OCI-LY3 (cell line): Measurements from ENCODE around the gene RERE.

ENCODE experiments used
- H2AFZ ChIP-seq: fragments of 200-600, 300-600 bp; shearing (Covaris generic); 2 replicates; pipeline ENCODE4 v1.6.0; 2014; ENCODE audit warnings: antibody characterized with exemption, low read depth, low read length
- H3K27ac ChIP-seq: fragments of 200-600, 300-600 bp; sonication (generic); 2 replicates; pipeline ENCODE4 v1.5.1; 2014; ENCODE audit warnings: mild to moderate bottlenecking, low read length, moderate library complexity, mixed read lengths
- H3K27me3 ChIP-seq: fragments of 200-600, 300-600 bp; sonication (generic); 2 replicates; pipeline ENCODE4 v1.6.1; 2014; ENCODE audit warnings: low read depth, low read length, mixed read lengths
- H3K36me3 ChIP-seq: fragments of 200-600, 300-600 bp; sonication (generic); replicated peaks from 2 replicates; pipeline ENCODE3; 2014; ENCODE audit warnings: low read depth, low read length, mixed read lengths
- H3K4me1 ChIP-seq: fragments of 300-600, 200-600 bp; sonication (generic); 2 replicates; pipeline ENCODE4 v1.6.1; 2014; ENCODE audit warnings: low read length, mixed read lengths
- H3K4me2 ChIP-seq: fragments of 200-600, 300-600 bp; sonication (generic); 2 replicates; pipeline ENCODE4 v1.6.1; 2014; ENCODE audit warnings: low read length, mixed read lengths
- H3K4me3 ChIP-seq: fragments of 300-600, 200-600 bp; sonication (generic); 2 replicates; pipeline ENCODE4 v1.5.1; 2014; ENCODE audit warnings: antibody characterized with exemption, mild to moderate bottlenecking, low read length, moderate library complexity
- H3K79me2 ChIP-seq: fragments of 300-600, 200-600 bp; shearing (Covaris generic); 2 replicates; pipeline ENCODE4 v1.6.1; 2014; ENCODE audit warnings: mild to moderate bottlenecking, low read length, mixed read lengths
- H3K9ac ChIP-seq: fragments of 300-600, 200-600 bp; shearing (Covaris generic); 2 replicates; pipeline ENCODE4 v1.6.0; 2014; ENCODE audit warnings: mild to moderate bottlenecking, low read length, moderate library complexity
- H3K9me3 ChIP-seq: fragments of 200-600, 300-600 bp; shearing (Covaris generic); 2 replicates; pipeline ENCODE4 v1.6.1; 2014; ENCODE audit warnings: low read length, mixed read lengths; ENCODE audit not compliant: insufficient read depth
- H4K20me1 ChIP-seq: fragments of 200-600, 300-600 bp; sonication (generic); 2 replicates; pipeline ENCODE4 v1.6.1; 2016; ENCODE audit warnings: low read length, mixed read lengths; ENCODE audit not compliant: insufficient read depth
- CTCF ChIP-seq: fragments of 200-600, 300-600 bp; sonication (generic); IDR thresholded peaks from 2 replicates; pipeline ENCODE4 v1.5.1; 2014; ENCODE audit warnings: antibody characterized with exemption, low read length, low read depth
- EZH2phosphoT487 ChIP-seq: fragments of 200-600 bp; shearing (Covaris generic); IDR thresholded peaks from 2 replicates; pipeline ENCODE4 v1.6.1; 2018; ENCODE audit warnings: antibody characterized with exemption, mixed run types, low read depth

RERE gene

DNA sequence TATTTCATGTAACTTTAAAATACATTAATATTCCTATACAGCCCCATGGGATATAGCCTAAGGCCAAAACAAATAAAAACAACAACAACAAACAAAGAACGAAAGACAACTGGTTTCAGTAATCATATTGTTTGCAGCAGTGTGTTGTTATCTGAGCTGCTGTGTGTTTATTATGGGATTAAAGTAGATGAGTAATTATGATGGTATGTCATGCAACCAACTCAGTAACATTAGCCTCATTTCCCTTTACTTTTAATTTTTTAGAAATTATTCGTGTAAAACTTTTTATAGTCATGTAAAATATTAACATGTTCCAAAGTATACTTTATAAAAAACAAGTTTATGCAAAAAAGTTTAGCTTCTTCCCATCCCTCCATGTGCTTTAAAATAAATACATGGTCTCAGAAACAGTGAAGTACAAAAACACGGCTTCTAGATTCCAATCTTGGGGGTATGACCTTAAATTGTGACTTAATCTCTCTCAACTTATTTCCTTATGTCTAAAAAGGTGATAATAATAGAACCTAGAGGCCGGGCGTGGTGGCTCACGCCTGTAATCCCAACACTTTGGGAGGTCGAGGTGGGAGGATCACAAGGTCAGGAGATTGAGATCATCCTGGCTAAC lies 323.4 kb downstream of the RERE start:
- Histone ChIP-seq H3K36me3 (no peaks in the 10 kb centered on the region), H4K20me1 (no peaks in the 10 kb centered on the region), H3K4me1 (no peaks in the 10 kb centered on the region), H3K79me2 (no peaks in the 10 kb centered on the region), H3K9me3 (no peaks in the 10 kb centered on the region), H3K27me3 (no peaks in the 10 kb centered on the region), H3K4me2 (no peak overlapping the region), H3K27ac (no peak overlapping the region), H3K4me3 (no peak overlapping the region), H3K9ac (no peak overlapping the region), H2AFZ (no peak overlapping the region)
- TF ChIP-seq CTCF (no peak), EZH2phosphoT487 (no peak)

GRCh38 chr1:8487249-8487648 lies 330.2 kb downstream of the RERE start:
- Histone ChIP-seq H3K4me1 (no peaks in the 10 kb centered on the region), H3K27ac (no peak overlapping the region), H3K79me2 (no peaks in the 10 kb centered on the region), H2AFZ (no peak overlapping the region), H3K4me3 (no peak overlapping the region), H3K4me2 (no peak overlapping the region), H3K27me3 (no peaks in the 10 kb centered on the region), H3K36me3 (no peaks in the 10 kb centered on the region), H3K9ac (no peak overlapping the region), H3K9me3 (no peaks in the 10 kb centered on the region), H4K20me1 (no peaks in the 10 kb centered on the region)
- TF ChIP-seq CTCF: no peak
- TF ChIP-seq EZH2phosphoT487: no peak

- Histone ChIP-seq H3K4me2 (no peak overlapping the region), H4K20me1 (no peaks in the 10 kb centered on the region), H3K9ac (no peak overlapping the region), H3K27me3 (no peaks in the 10 kb centered on the region), H3K27ac (no peak overlapping the region), H3K79me2 (no peaks in the 10 kb centered on the region), H3K9me3 (no peaks in the 10 kb centered on the region), H2AFZ (no peak overlapping the region), H3K4me1 (no peaks in the 10 kb centered on the region), H3K36me3 (no peaks in the 10 kb centered on the region), H3K4me3 (no peak overlapping the region)
- TF ChIP-seq EZH2phosphoT487: no peak
- no peak for TF ChIP-seq CTCF
These were observed 331.4 kb downstream of the RERE start for GRCh38 chr1:8486047-8486446.

DNA sequence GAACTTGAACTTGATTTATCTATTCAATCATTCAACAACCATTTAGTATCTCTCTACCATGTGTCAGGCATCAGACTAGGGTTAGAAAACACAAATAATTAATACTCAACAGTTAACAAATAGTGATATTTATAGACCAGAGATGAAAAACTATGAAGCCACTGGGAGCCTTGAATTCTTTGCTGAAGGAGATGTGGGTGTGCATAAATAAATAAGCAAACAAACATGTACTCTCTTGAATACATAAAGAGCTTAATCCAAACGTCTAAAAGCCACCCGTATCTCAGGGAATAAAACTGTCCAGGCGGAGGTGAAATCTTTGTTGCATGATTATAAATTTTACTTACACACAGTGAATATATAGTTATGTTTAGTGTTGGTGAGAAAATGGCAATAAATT lies 333.9 kb downstream of the RERE start:
- H3K36me3 ChIP-seq: no peaks in the 10 kb centered on the region
- H3K79me2 ChIP-seq: no peaks in the 10 kb centered on the region
- TF ChIP-seq CTCF (no peak), EZH2phosphoT487 (no peak)
- H3K4me1 ChIP-seq: no peaks in the 10 kb centered on the region
- no peaks in the 10 kb centered on the region for H3K27me3 ChIP-seq
- no peak overlapping the region for H2AFZ ChIP-seq
- no peak overlapping the region for H3K4me2 ChIP-seq
- no peak overlapping the region for H3K4me3 ChIP-seq
- H3K9me3 ChIP-seq: no peaks in the 10 kb centered on the region
- no peaks in the 10 kb centered on the region for H4K20me1 ChIP-seq
- H3K27ac ChIP-seq: no peak overlapping the region
- H3K9ac ChIP-seq: no peak overlapping the region
